Loucy (cell line): ENCODE results near the gene HS3ST5.

Experiments
- H2AFZ ChIP-seq: fragments of 200-600 bp; sonication (generic); 2 replicates; pipeline ENCODE4 v1.6.0; 2016; ENCODE audit warnings: antibody characterized with exemption, mild to moderate bottlenecking, low read length, moderate library complexity
- H3F3A ChIP-seq: fragments of 200-600 bp; 2 replicates; pipeline ENCODE4 v1.6.0; 2016; ENCODE audit warnings: antibody characterized with exemption, low read depth, mild to moderate bottlenecking
- H3K27me3 ChIP-seq: fragments of 200-600 bp; sonication (generic); 2 replicates; pipeline ENCODE4 v1.6.1; 2014; ENCODE audit warnings: low read length, mild to moderate bottlenecking; ENCODE audit not compliant: insufficient read depth, poor library complexity, severe bottlenecking
- H3K36me3 ChIP-seq: fragments of 200-600 bp; sonication (generic); 2 replicates; pipeline ENCODE4 v1.6.1; 2016; ENCODE audit warnings: low read length; ENCODE audit not compliant: insufficient read depth
- H3K4me1 ChIP-seq: fragments of 200-600 bp; sonication (generic); 2 replicates; pipeline ENCODE4 v1.5.1; 2014; ENCODE audit warnings: low read length, mild to moderate bottlenecking; ENCODE audit not compliant: insufficient read depth, poor library complexity, severe bottlenecking
- H3K4me2 ChIP-seq: fragments of 200-600 bp; sonication (generic); 2 replicates; pipeline ENCODE4 v1.6.0; 2014; ENCODE audit warnings: antibody characterized with exemption, low read length, low read depth, mild to moderate bottlenecking; ENCODE audit not compliant: poor library complexity, severe bottlenecking
- H3K4me3 ChIP-seq: fragments of 200-600 bp; sonication (generic); 2 replicates; pipeline ENCODE4 v1.5.1; 2014; ENCODE audit warnings: low read length, mild to moderate bottlenecking, mixed read lengths; ENCODE audit not compliant: poor library complexity, severe bottlenecking
- H3K79me2 ChIP-seq: fragments of 200-600 bp; sonication (generic); 2 replicates; pipeline ENCODE4 v1.6.1; 2014; ENCODE audit warnings: low read length; ENCODE audit not compliant: insufficient read depth
- H3K9ac ChIP-seq: fragments of 200-600 bp; sonication (generic); 2 replicates; pipeline ENCODE4 v1.6.0; 2014; ENCODE audit warnings: mild to moderate bottlenecking, low read depth, low read length, moderate library complexity; ENCODE audit not compliant: poor library complexity, severe bottlenecking
- H3K9me2 ChIP-seq: fragments of 200-600 bp; sonication (generic); replicated peaks from 2 replicates; pipeline ENCODE4 v1.6.1; 2016; ENCODE audit warnings: low read depth, low read length, mixed read lengths
- H3K9me3 ChIP-seq: fragments of 200-600 bp; sonication (generic); 2 replicates; pipeline ENCODE4 v1.6.1; 2014; ENCODE audit warnings: mild to moderate bottlenecking, antibody characterized with exemption, low read length, low read depth; ENCODE audit not compliant: insufficient read depth
- H4K20me1 ChIP-seq: fragments of 200-600 bp; sonication (generic); 2 replicates; pipeline ENCODE4 v1.6.0; 2014; ENCODE audit warnings: antibody characterized with exemption, low read length, mild to moderate bottlenecking; ENCODE audit not compliant: insufficient read depth, poor library complexity, severe bottlenecking
- CTCF ChIP-seq: fragments of 200-600 bp; sonication (generic); conservative IDR thresholded peaks from 2 replicates; pipeline ENCODE4 v1.5.1; 2014; ENCODE audit warnings: mild to moderate bottlenecking, antibody characterized with exemption, low read length
- EZH2phosphoT487 ChIP-seq: fragments of 200-600 bp; IDR thresholded peaks from 2 replicates; pipeline ENCODE4 v1.6.1; 2018; ENCODE audit warnings: antibody characterized with exemption, mild to moderate bottlenecking, moderate library complexity, borderline replicate concordance

The HS3ST5 gene

DNA sequence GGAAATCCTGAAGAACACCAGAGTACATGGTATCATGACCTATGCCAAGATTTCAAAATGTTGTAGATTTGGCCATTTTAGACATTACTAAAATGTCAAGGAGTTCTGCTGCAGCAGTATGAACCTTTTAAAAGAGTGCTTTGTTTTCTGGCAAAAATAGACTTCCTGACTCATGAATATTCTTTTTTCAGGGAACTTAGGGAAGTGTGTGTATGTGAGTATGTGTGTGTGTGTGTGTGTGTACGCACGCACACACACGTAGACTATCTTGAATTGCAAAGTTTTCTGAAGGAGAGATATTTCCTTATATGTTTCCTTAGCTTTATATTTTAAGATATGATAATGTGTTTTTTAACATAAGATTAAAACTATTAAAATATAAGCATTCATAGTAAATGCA is 161.2 kb downstream of the HS3ST5 start:
- no peaks in the 10 kb centered on the region for H3K9me3 ChIP-seq

GRCh38 chr6:114179411-114179810 is 163.4 kb downstream of the HS3ST5 start:
- no peak overlapping the region for H3K9ac ChIP-seq
- no peaks in the 10 kb centered on the region for H3K27me3 ChIP-seq
- no peaks in the 10 kb centered on the region for H3K4me1 ChIP-seq
- no peaks in the 10 kb centered on the region for H3K36me3 ChIP-seq
- no peak overlapping the region for H3K4me2 ChIP-seq
- H3K9me2 ChIP-seq, result no peaks in the 10 kb centered on the region
- H3K79me2 ChIP-seq, result no peaks in the 10 kb centered on the region
- H3K9me3 ChIP-seq, result no peaks in the 10 kb centered on the region
- no peak overlapping the region for H3K4me3 ChIP-seq
- no peaks in the 10 kb centered on the region for H3F3A ChIP-seq
- TF ChIP-seq EZH2phosphoT487 (no peak), CTCF (no peak)
- H4K20me1 ChIP-seq, result no peaks in the 10 kb centered on the region
- no peak overlapping the region for H2AFZ ChIP-seq

More for the DNA sequence above, 161.2 kb downstream of the HS3ST5 start:
- no peaks in the 10 kb centered on the region for H3K4me1 ChIP-seq
- H3K27me3 ChIP-seq, result no peaks in the 10 kb centered on the region
- no peak overlapping the region for H3K4me3 ChIP-seq
- H3K79me2 ChIP-seq, result no peaks in the 10 kb centered on the region
- H3K9me2 ChIP-seq, result no peaks in the 10 kb centered on the region
- H2AFZ ChIP-seq, result no peak overlapping the region
- no peak overlapping the region for H3K4me2 ChIP-seq
- no peaks in the 10 kb centered on the region for H3F3A ChIP-seq
- H3K36me3 ChIP-seq, result no peaks in the 10 kb centered on the region
- TF ChIP-seq CTCF, result no peak
- no peak for TF ChIP-seq EZH2phosphoT487
- no peaks in the 10 kb centered on the region for H4K20me1 ChIP-seq
- H3K9ac ChIP-seq, result no peak overlapping the region

DNA sequence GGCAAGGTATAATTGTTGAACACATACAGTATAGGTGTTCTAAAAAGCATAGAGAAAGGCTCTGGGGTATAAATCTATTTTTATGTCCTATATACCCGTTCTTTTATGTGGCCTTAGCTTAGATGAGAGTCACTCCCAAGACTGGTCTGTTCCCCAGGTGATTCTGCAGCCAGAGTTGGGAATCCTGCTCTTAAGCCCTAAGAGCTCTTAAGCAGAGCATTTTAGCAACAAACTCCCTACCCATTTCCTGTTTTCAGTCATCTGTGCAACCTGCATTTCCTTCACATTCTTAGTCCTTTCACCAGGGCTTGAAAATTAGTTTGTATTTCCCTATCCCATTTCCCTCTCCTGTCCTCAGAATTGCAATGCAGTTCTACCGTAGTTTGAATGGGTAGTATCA is 166.1 kb downstream of the HS3ST5 start:
- Histone ChIP-seq H3K27me3 (no peaks in the 10 kb centered on the region), H3K9ac (no peak overlapping the region), H2AFZ (no peak overlapping the region), H3F3A (no peaks in the 10 kb centered on the region), H4K20me1 (no peaks in the 10 kb centered on the region), H3K79me2 (no peaks in the 10 kb centered on the region), H3K4me2 (no peak overlapping the region), H3K9me3 (no peaks in the 10 kb centered on the region), H3K4me1 (no peaks in the 10 kb centered on the region), H3K4me3 (no peak overlapping the region), H3K36me3 (no peaks in the 10 kb centered on the region), H3K9me2 (no peaks in the 10 kb centered on the region)
- TF ChIP-seq EZH2phosphoT487 (no peak), CTCF (no peak)
